GM20431 (cell line): ENCODE results near the gene MORF4L1.

ENCODE experiments used
- in situ Hi-C: fragments of 300-500 bp; cut with MseI, MboI; formaldehyde crosslinking; loops from one replicate; pipeline ENCODE4 v1.15.0; 2020; ENCODE audit warnings: low sequenced_read_pairs; ENCODE audit not compliant: unreplicated experiment

Gene MORF4L1

GRCh38 chr15:78937132-78937739, 64.5 kb downstream of the MORF4L1 start:
- in situ Hi-C loops, result no loop called here

- in situ Hi-C loops, result no loop called here
Measured at GRCh38 chr15:78938658-78939488, 66.2 kb downstream of the MORF4L1 start.

GRCh38 chr15:78942741-78943140, 70.1 kb downstream of the MORF4L1 start:
- in situ Hi-C loops, result no loop called here

- in situ Hi-C loops, result no loop called here
Measured at GRCh38 chr15:78943692-78944091, 71.0 kb downstream of the MORF4L1 start.

GRCh38 chr15:78944202-78944625, 71.5 kb downstream of the MORF4L1 start:
- in situ Hi-C loops, result no loop called here

GRCh38 chr15:78944669-78945407, 72.1 kb downstream of the MORF4L1 start, which contains the start of gene CTSH:
TSS of gene CTSH (minus strand) at chr15:78945046. CDS start at chr15:78944981, 65 bp downstream.
- in situ Hi-C loops, result no loop called here

- in situ Hi-C loops, result no loop called here
Measured at GRCh38 chr15:78946493-78946892, 73.8 kb downstream of the MORF4L1 start.

- in situ Hi-C loops, result no loop called here
Measured at GRCh38 chr15:78947506-78947905, 74.8 kb downstream of the MORF4L1 start.
